WTC11 (cell line): Measurements from ENCODE around the gene TELO2. TPM values are rescaled to one million over a fixed set of nuclear protein-coding genes. Genes with fewer than 3 reads are reported as not detected.

Experiments
- ATAC-seq: fragments of 200-7000 bp; cut with Tn5 transposase; 2 replicates; pipeline ENCODE4 v1.10.0; 2021; ENCODE audit warnings: mild to moderate bottlenecking, moderate library complexity
- CTCF ChIA-PET: fragments of 300-600 bp; sonication (Branson Sonifier 250); formaldehyde crosslinking; loops from one replicate; lab custom pipeline; 2021; ENCODE audit warnings: antibody characterized with exemption; lab: Charles Lee
- POLR2A ChIA-PET: fragments of 350-600 bp; sonication (Branson Sonifier 250); formaldehyde crosslinking; loops from one replicate; lab custom pipeline; 2021; ENCODE audit warnings: antibody characterized with exemption; lab: Charles Lee
- DNase-seq: peaks from one replicate; pipeline ENCODE4 v3.0.0; 2021; ENCODE audit warnings: low spot score
- H3K27ac Mint-ChIP-seq: 2 replicates; pipeline ENCODE4 v1.8.0; 2021; ENCODE audit warnings: mixed read lengths
- H3K27me3 Mint-ChIP-seq: 2 replicates; pipeline ENCODE4 v1.8.0; 2021; ENCODE audit warnings: low read depth, mild to moderate bottlenecking, moderate library complexity, mixed read lengths
- H3K36me3 Mint-ChIP-seq: 2 replicates; pipeline ENCODE4 v1.8.0; 2021; ENCODE audit warnings: mixed read lengths
- H3K4me1 Mint-ChIP-seq: 2 replicates; pipeline ENCODE4 v1.8.0; 2022; ENCODE audit warnings: mixed read lengths
- H3K4me3 Mint-ChIP-seq: 2 replicates; pipeline ENCODE4 v1.8.0; 2021; ENCODE audit warnings: mild to moderate bottlenecking, moderate library complexity, mixed read lengths
- H3K9me3 Mint-ChIP-seq: 2 replicates; pipeline ENCODE4 v1.8.0; 2021; ENCODE audit warnings: mixed read lengths
- CBFB ChIP-seq: sonication (generic); formaldehyde crosslinking; IDR thresholded peaks from 2 replicates; pipeline ENCODE4 v1.8.1; 2022; ENCODE audit warnings: mild to moderate bottlenecking, low read depth, missing genetic modification reagents
- ELF4 ChIP-seq: sonication (generic); formaldehyde crosslinking; IDR thresholded peaks from 2 replicates; pipeline ENCODE4 v1.8.1; 2022; ENCODE audit warnings: low read depth, mild to moderate bottlenecking, moderate library complexity, missing genetic modification reagents
- NFE2L1 ChIP-seq: sonication (generic); formaldehyde crosslinking; IDR thresholded peaks from 2 replicates; pipeline ENCODE4 v1.8.1; 2023; ENCODE audit warnings: missing genetic modification reagents
- NR3C1 ChIP-seq: sonication (generic); formaldehyde crosslinking; conservative IDR thresholded peaks from 2 replicates; pipeline ENCODE4 v1.8.1; 2023; ENCODE audit warnings: low read depth, mild to moderate bottlenecking, missing genetic modification reagents
- PREB ChIP-seq: sonication (generic); formaldehyde crosslinking; IDR thresholded peaks from 2 replicates; pipeline ENCODE4 v1.8.1; 2022; ENCODE audit warnings: mild to moderate bottlenecking, missing genetic modification reagents, moderate library complexity, borderline replicate concordance
- RELA ChIP-seq: sonication (generic); formaldehyde crosslinking; IDR thresholded peaks from 2 replicates; pipeline ENCODE4 v1.8.1; 2022; ENCODE audit warnings: missing genetic modification reagents, mild to moderate bottlenecking, borderline replicate concordance
- TEAD4 ChIP-seq: sonication (generic); formaldehyde crosslinking; IDR thresholded peaks from 2 replicates; pipeline ENCODE4 v1.8.0; 2022; ENCODE audit warnings: mild to moderate bottlenecking, missing genetic modification reagents
- ZBTB21 ChIP-seq: sonication (generic); formaldehyde crosslinking; IDR thresholded peaks from 2 replicates; pipeline ENCODE4 v1.8.1; 2023; ENCODE audit warnings: mild to moderate bottlenecking, missing genetic modification reagents, borderline replicate concordance
- ZNF396 ChIP-seq: fragments of 250-450 bp; sonication (Bioruptor Pico); IDR thresholded peaks from 2 replicates; pipeline ENCODE4 v1.8.0; 2021; ENCODE audit warnings: mild to moderate bottlenecking, moderate library complexity, borderline replicate concordance
- total RNA-seq: library from RNA; stranded (reverse); gene quantifications from 3 replicates; pipeline ENCODE4 v1.2.3, GENCODE V29; 2021
- TF ChIP-seq, protein P1 (sequence below): sonication (generic); formaldehyde crosslinking; IDR thresholded peaks from 2 replicates; pipeline ENCODE4 v1.8.0; 2023; ENCODE audit warnings: mild to moderate bottlenecking, missing genetic modification reagents
- TF ChIP-seq, protein P2 (sequence below): fragments of 250-450 bp; sonication (Bioruptor Pico); IDR thresholded peaks from 2 replicates; pipeline ENCODE4 v1.9.0; 2021; ENCODE audit warnings: mild to moderate bottlenecking
- TF ChIP-seq, protein P3 (sequence below): sonication (generic); formaldehyde crosslinking; IDR thresholded peaks from 2 replicates; pipeline ENCODE4 v1.8.1; 2023; ENCODE audit warnings: mild to moderate bottlenecking, missing genetic modification reagents, moderate library complexity
- TF ChIP-seq, protein P4 (sequence below): sonication (generic); formaldehyde crosslinking; IDR thresholded peaks from 2 replicates; pipeline ENCODE4 v1.8.0; 2022; ENCODE audit warnings: mild to moderate bottlenecking, missing genetic modification reagents
- TF ChIP-seq, protein P5 (sequence below): sonication (generic); formaldehyde crosslinking; IDR thresholded peaks from 2 replicates; pipeline ENCODE4 v1.8.1; 2023; ENCODE audit warnings: mild to moderate bottlenecking, missing genetic modification reagents

Gene TELO2
- total RNA-seq, 1 experiment from 2014 or later, result 86.7 TPM

DNA sequence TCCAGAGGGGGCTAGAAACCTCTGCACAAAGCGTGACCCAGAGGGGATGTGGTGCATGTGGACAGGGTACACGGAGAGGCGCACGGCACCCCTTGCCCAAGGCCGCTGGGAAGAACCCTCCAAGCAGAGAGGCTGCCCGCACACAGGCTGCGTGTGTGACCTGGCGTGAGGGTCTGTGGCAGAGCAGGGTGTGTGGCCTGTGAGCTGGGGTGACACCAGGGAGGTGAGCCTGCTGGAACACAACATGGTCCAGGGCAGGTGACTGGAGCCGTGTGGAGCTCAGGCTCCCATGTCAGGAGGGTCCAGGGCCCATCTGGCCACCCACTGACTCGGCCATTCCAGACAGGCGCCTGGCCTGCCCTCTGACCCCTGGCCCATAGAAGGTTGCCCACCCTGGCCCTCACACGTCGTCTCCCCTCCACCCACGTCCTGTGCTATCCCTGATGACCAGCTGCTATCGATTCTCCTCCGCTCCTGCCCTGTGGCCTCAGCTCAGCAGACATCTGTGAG is 25.5 kb downstream of the TELO2 start (continued):
- TF ChIP-seq, protein P1, sequence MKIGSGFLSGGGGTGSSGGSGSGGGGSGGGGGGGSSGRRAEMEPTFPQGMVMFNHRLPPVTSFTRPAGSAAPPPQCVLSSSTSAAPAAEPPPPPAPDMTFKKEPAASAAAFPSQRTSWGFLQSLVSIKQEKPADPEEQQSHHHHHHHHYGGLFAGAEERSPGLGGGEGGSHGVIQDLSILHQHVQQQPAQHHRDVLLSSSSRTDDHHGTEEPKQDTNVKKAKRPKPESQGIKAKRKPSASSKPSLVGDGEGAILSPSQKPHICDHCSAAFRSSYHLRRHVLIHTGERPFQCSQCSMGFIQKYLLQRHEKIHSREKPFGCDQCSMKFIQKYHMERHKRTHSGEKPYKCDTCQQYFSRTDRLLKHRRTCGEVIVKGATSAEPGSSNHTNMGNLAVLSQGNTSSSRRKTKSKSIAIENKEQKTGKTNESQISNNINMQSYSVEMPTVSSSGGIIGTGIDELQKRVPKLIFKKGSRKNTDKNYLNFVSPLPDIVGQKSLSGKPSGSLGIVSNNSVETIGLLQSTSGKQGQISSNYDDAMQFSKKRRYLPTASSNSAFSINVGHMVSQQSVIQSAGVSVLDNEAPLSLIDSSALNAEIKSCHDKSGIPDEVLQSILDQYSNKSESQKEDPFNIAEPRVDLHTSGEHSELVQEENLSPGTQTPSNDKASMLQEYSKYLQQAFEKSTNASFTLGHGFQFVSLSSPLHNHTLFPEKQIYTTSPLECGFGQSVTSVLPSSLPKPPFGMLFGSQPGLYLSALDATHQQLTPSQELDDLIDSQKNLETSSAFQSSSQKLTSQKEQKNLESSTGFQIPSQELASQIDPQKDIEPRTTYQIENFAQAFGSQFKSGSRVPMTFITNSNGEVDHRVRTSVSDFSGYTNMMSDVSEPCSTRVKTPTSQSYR (CRISPR knock-in tag), result no peak
- TF ChIP-seq CBFB (CRISPR knock-in tag), result no peak
- TF ChIP-seq, protein P2, sequence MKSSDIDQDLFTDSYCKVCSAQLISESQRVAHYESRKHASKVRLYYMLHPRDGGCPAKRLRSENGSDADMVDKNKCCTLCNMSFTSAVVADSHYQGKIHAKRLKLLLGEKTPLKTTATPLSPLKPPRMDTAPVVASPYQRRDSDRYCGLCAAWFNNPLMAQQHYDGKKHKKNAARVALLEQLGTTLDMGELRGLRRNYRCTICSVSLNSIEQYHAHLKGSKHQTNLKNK (CRISPR knock-in tag), result no peak
- TF ChIP-seq NR3C1 (CRISPR knock-in tag), result no peak
- no peak for TF ChIP-seq TEAD4
- TF ChIP-seq, protein P3, sequence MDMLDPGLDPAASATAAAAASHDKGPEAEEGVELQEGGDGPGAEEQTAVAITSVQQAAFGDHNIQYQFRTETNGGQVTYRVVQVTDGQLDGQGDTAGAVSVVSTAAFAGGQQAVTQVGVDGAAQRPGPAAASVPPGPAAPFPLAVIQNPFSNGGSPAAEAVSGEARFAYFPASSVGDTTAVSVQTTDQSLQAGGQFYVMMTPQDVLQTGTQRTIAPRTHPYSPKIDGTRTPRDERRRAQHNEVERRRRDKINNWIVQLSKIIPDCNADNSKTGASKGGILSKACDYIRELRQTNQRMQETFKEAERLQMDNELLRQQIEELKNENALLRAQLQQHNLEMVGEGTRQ (CRISPR knock-in tag), result no peak
- TF ChIP-seq PREB (CRISPR knock-in tag), result no peak
- TF ChIP-seq, protein P4, sequence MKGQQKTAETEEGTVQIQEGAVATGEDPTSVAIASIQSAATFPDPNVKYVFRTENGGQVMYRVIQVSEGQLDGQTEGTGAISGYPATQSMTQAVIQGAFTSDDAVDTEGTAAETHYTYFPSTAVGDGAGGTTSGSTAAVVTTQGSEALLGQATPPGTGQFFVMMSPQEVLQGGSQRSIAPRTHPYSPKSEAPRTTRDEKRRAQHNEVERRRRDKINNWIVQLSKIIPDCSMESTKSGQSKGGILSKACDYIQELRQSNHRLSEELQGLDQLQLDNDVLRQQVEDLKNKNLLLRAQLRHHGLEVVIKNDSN (CRISPR knock-in tag), result no peak

DNA sequence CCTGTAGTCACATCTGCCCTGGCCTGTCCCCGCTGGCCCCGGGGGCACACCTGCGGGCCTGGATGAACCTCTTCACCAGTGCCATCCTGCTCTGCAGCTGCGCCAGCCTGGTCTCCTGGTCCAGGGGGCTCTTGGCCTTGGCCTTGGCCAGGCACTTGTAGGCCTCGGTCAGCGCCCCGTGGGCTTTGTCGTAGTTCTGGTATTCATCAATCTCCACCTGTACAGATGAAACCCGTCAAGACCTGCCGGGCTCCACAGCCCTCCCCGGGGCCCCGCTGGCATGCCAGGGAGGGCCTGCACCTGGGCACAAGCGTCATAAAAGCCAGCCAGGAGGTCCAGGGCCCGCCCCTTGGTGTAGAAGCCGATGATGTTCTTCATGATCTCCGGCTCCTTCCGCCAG is 26.7 kb downstream of the TELO2 start:
- Mint-ChIP-seq H3K36me3 (peaks cover 5% of the 10 kb centered on the region; the same call in 1 of the 2 replicates), H3K27me3 (no peaks in the 10 kb centered on the region; the same call in 1 of the 2 replicates), H3K4me3 (no peak overlapping the region), H3K9me3 (peaks cover 9% of the 10 kb centered on the region), H3K4me1 (no peaks in the 10 kb centered on the region), H3K27ac (no peak overlapping the region)
- CTCF ChIA-PET, result interaction anchor here (0.9 kb wide), 1 partner anchor 8 kb away, joined by 3 read pairs; no protein-coding TSS in a partner anchor
- DNase-seq (no peak), ATAC-seq (no peak)
- TF ChIP-seq ELF4 (no peak), ZBTB21 (no peak), NFE2L1 (CRISPR knock-in tag) (no peak), ZNF396 (CRISPR knock-in tag) (no peak), RELA (CRISPR knock-in tag) (no peak), PREB (CRISPR knock-in tag) (no peak)
- TF ChIP-seq, protein P5, sequence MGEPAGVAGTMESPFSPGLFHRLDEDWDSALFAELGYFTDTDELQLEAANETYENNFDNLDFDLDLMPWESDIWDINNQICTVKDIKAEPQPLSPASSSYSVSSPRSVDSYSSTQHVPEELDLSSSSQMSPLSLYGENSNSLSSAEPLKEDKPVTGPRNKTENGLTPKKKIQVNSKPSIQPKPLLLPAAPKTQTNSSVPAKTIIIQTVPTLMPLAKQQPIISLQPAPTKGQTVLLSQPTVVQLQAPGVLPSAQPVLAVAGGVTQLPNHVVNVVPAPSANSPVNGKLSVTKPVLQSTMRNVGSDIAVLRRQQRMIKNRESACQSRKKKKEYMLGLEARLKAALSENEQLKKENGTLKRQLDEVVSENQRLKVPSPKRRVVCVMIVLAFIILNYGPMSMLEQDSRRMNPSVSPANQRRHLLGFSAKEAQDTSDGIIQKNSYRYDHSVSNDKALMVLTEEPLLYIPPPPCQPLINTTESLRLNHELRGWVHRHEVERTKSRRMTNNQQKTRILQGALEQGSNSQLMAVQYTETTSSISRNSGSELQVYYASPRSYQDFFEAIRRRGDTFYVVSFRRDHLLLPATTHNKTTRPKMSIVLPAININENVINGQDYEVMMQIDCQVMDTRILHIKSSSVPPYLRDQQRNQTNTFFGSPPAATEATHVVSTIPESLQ (CRISPR knock-in tag), result no peak
- POLR2A ChIA-PET, result no interaction called here
